Loucy (cell line): ENCODE data around the gene THBS1.

Experiments
- CTCF ChIP-seq: fragments of 200-600 bp; sonication (generic); conservative IDR thresholded peaks from 2 replicates; pipeline ENCODE4 v1.5.1; 2014; ENCODE audit warnings: mild to moderate bottlenecking, antibody characterized with exemption, low read length
- EZH2phosphoT487 ChIP-seq: fragments of 200-600 bp; IDR thresholded peaks from 2 replicates; pipeline ENCODE4 v1.6.1; 2018; ENCODE audit warnings: antibody characterized with exemption, mild to moderate bottlenecking, moderate library complexity, borderline replicate concordance

GRCh38 chr15:39638041-39638440 is 57.2 kb downstream of the THBS1 start:
- TF ChIP-seq CTCF: no peak
- no peak for TF ChIP-seq EZH2phosphoT487
